Measurements from ENCODE around the gene HOXD13. TPM values are rescaled to one million over a fixed set of nuclear protein-coding genes. Genes with fewer than 3 reads are reported as not detected.
A peak's percentile ranks its signal among the peaks of the same experiment; 100 is the strongest.

The HOXD13 gene
- polyA plus RNA-seq, 1 donor from 2014 or later = not detected

DNA sequence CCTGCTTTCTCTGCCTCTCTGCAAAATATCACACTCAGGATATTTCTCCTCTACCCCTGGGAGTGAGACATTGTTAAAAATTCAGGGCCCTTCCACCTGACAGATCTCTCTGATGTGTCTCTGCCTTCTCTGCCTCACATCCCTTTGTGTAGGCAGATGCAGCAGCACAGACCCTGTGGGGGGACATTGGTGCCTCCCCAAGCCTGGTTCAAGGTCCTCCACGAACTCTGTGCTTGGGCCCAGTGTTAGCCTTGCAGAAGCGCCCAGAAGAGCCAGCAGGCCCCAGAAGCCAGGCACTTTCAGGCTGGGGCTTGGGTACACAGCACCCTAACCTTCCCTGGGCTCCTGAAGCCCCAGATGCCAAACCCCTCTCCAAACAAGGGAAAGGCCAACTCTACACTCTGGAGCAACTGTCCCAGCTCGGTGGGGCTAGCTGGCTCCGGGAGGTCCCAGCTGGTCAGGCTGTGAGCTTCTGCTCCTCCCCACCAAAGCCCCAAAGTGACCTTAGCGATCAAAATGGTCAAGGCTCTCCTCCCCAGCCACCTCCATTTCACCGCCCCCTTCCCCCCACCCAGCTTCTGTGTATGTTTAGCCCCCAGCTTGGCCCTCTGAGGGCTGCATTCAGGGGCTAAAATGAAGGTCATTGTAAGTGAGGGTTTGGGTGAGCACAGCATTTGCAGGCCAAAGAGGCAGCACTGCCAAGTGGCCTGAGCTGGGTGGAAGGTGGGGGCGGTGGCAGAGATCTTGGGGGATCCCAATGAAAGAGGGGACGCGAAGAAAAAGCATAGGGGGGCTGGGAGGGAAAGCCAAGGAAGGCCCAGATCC, 32.6 kb downstream of the HOXD13 start:
- Histone ChIP-seq H3K9ac (ENCODE audit: low read length) (no peak overlapping the region), H2AFZ (ENCODE audit: low read depth, low read length) (no peak overlapping the region), H3F3A (ENCODE audit: insufficient read depth, low read length, poor library complexity, severe bottlenecking) (no peaks in the 10 kb centered on the region), H3K79me2 (replicated peaks; ENCODE audit: insufficient read depth, low read length) (no peaks in the 10 kb centered on the region), H3K9me3 (ENCODE audit: low read length) (no peaks in the 10 kb centered on the region), H3K9me2 (ENCODE audit: insufficient read depth, low read length) (no peaks in the 10 kb centered on the region), H3K36me3 (ENCODE audit: insufficient read depth, low read length) (no peaks in the 10 kb centered on the region), H3K4me2 (ENCODE audit: low read length) (no peak overlapping the region), H4K20me1 (ENCODE audit: insufficient read depth) (no peaks in the 10 kb centered on the region), H3K27me3 (ENCODE audit: insufficient read depth, low read depth, low read length) (peaks cover 97% of the 10 kb centered on the region), H3K27ac (ENCODE audit: low read length) (no peak overlapping the region), H3K4me3 (ENCODE audit: low read length) (no peak overlapping the region)
- no peak for TF ChIP-seq POLR2AphosphoS5 (IDR thresholded peaks at IDR 0.05)
- no peak for TF ChIP-seq SMC3 (conservative IDR thresholded peaks at IDR 0.05; ENCODE audit: poor library complexity)
- no peak for TF ChIP-seq TAF1 (IDR thresholded peaks at IDR 0.05; ENCODE audit: low read depth)

DNA sequence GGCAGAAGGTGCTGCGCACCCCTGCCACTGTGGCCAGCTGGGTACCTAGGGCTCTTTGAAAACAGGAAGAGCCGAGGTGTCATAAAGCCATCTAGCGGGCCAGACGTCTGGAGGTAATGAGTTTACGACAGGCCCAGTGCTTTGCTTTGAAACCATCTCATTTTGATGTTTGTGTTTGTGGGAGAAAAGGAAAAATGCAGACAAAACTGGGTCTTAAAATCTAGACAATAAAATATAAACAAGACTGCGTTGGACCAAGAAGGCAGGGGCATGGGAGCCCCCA, 33.2 kb downstream of the HOXD13 start:
- H2AFZ ChIP-seq (ENCODE audit: low read depth, low read length) = no peak overlapping the region
- no peak overlapping the region for H3K27ac ChIP-seq (ENCODE audit: low read length)
- no peaks in the 10 kb centered on the region for H3K79me2 ChIP-seq (replicated peaks; ENCODE audit: insufficient read depth, low read length)
- H3K4me3 ChIP-seq (ENCODE audit: low read length) = no peak overlapping the region
- no peaks in the 10 kb centered on the region for H3K9me3 ChIP-seq (ENCODE audit: low read length)
- H3K9ac ChIP-seq (ENCODE audit: low read length) = no peak overlapping the region
- no peaks in the 10 kb centered on the region for H3K36me3 ChIP-seq (ENCODE audit: insufficient read depth, low read length)
- H4K20me1 ChIP-seq (ENCODE audit: insufficient read depth) = no peaks in the 10 kb centered on the region
- no peaks in the 10 kb centered on the region for H3K9me2 ChIP-seq (ENCODE audit: insufficient read depth, low read length)
- no peak overlapping the region for H3K4me2 ChIP-seq (ENCODE audit: low read length)
- H3K27me3 ChIP-seq (ENCODE audit: insufficient read depth, low read depth, low read length) = peaks cover 97% of the 10 kb centered on the region
- no peaks in the 10 kb centered on the region for H3F3A ChIP-seq (ENCODE audit: insufficient read depth, low read length, poor library complexity, severe bottlenecking)
- TF ChIP-seq SMC3 (conservative IDR thresholded peaks at IDR 0.05; ENCODE audit: poor library complexity) (no peak), RAD21 (conservative IDR thresholded peaks at IDR 0.05) (no peak), EP300 (conservative IDR thresholded peaks at IDR 0.05; ENCODE audit: poor library complexity, severe bottlenecking) (no peak)
- TF ChIP-seq, protein P1, sequence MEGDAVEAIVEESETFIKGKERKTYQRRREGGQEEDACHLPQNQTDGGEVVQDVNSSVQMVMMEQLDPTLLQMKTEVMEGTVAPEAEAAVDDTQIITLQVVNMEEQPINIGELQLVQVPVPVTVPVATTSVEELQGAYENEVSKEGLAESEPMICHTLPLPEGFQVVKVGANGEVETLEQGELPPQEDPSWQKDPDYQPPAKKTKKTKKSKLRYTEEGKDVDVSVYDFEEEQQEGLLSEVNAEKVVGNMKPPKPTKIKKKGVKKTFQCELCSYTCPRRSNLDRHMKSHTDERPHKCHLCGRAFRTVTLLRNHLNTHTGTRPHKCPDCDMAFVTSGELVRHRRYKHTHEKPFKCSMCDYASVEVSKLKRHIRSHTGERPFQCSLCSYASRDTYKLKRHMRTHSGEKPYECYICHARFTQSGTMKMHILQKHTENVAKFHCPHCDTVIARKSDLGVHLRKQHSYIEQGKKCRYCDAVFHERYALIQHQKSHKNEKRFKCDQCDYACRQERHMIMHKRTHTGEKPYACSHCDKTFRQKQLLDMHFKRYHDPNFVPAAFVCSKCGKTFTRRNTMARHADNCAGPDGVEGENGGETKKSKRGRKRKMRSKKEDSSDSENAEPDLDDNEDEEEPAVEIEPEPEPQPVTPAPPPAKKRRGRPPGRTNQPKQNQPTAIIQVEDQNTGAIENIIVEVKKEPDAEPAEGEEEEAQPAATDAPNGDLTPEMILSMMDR (IDR thresholded peaks at IDR 0.05; ENCODE audit: poor library complexity, severe bottlenecking) = no peak

DNA sequence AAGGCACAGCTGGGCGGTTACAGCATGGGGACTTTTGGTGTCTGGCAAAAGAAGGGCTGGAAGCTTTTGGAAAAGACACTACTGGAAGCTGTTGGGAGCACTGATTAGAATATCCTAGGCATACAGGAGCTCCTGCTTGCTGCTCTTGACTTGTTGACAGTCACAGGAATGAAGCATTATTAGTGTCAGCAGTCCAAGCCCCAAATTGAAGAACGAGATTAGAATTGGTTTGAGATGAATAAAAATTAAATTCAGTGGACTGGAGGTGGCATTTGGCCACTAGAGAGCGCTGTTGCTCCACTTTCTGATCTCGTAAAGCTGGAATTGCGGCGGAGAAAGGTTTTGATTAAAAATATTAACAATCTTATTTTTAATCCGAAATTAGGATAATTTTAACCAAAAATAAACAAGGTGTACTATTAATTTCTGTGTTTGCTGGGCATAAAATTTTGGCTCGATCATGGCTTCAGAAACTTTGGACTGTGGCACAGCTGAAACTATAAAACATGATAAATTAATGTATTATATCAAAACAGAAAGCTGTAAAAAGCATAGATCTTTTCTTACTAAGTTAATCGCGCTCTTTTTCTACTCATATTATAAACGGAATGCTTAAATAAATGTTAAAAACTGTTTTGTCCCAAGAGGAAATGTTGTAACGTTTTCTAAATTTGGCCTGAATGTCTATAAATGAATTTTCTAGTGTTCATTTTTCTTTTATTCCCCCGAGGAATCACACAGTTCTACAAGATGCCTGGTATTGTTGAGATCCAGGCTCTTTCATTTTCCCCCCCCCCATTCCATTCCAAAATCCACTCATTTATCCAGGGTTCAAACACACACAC, 34.6 kb downstream of the HOXD13 start:
- no peaks in the 10 kb centered on the region for H4K20me1 ChIP-seq (ENCODE audit: insufficient read depth)
- no peaks in the 10 kb centered on the region for H3F3A ChIP-seq (ENCODE audit: insufficient read depth, low read length, poor library complexity, severe bottlenecking)
- TF ChIP-seq, protein P1 (IDR thresholded peaks at IDR 0.05; ENCODE audit: poor library complexity, severe bottlenecking) = peak; percentile 91
- TF ChIP-seq RAD21 (conservative IDR thresholded peaks at IDR 0.05) = peak; percentile 90
- TF ChIP-seq SMC3 (conservative IDR thresholded peaks at IDR 0.05; ENCODE audit: poor library complexity) = peak; percentile 95
- no peak for TF ChIP-seq EZH2 (IDR thresholded peaks at IDR 0.05; ENCODE audit: borderline replicate concordance, insufficient read depth, low read length, poor library complexity, severe bottlenecking)
- no peak overlapping the region for H3K9ac ChIP-seq (ENCODE audit: low read length)
- no peaks in the 10 kb centered on the region for H3K36me3 ChIP-seq (ENCODE audit: insufficient read depth, low read length)
- no peaks in the 10 kb centered on the region for H3K79me2 ChIP-seq (replicated peaks; ENCODE audit: insufficient read depth, low read length)
- H3K27me3 ChIP-seq (ENCODE audit: insufficient read depth, low read depth, low read length) = peaks cover 97% of the 10 kb centered on the region
- H3K27ac ChIP-seq (ENCODE audit: low read length) = no peak overlapping the region
- H2AFZ ChIP-seq (ENCODE audit: low read depth, low read length) = no peak overlapping the region
- H3K4me3 ChIP-seq (ENCODE audit: low read length) = no peak overlapping the region
- no peaks in the 10 kb centered on the region for H3K9me3 ChIP-seq (ENCODE audit: low read length)
- no peak overlapping the region for H3K4me2 ChIP-seq (ENCODE audit: low read length)
- H3K9me2 ChIP-seq (ENCODE audit: insufficient read depth, low read length) = no peaks in the 10 kb centered on the region
